HG03280 (cell line): ENCODE results near the gene RPS6KA1.

Experiments
- ATAC-seq: cut with Tn5 transposase; IDR thresholded peaks from one replicate; pipeline ENCODE4 v1.9.1; 2021; ENCODE audit warnings: mild to moderate bottlenecking, moderate library complexity; ENCODE audit not compliant: unreplicated experiment

RPS6KA1 gene

GRCh38 chr1:26530895-26531598 lies 1.5 kb downstream of the RPS6KA1 start:
- no peak for ATAC-seq

- ATAC-seq, result no peak
Observed at GRCh38 chr1:26531651-26532131, 2.1 kb downstream of the RPS6KA1 start.

- ATAC-seq, result no peak
Observed at GRCh38 chr1:26533951-26534509, 4.5 kb downstream of the RPS6KA1 start.

- ATAC-seq, result no peak
Observed at GRCh38 chr1:26535201-26535600, 5.6 kb downstream of the RPS6KA1 start.

GRCh38 chr1:26536081-26536480 lies 6.5 kb downstream of the RPS6KA1 start:
- ATAC-seq, result no peak

GRCh38 chr1:26536521-26536920 lies 7.0 kb downstream of the RPS6KA1 start:
- no peak for ATAC-seq

- ATAC-seq, result no peak
Observed at GRCh38 chr1:26537951-26538352, 8.4 kb downstream of the RPS6KA1 start.

GRCh38 chr1:26538480-26539412 lies 9.2 kb downstream of the RPS6KA1 start:
- ATAC-seq, result no peak

GRCh38 chr1:26539722-26540121 lies 10.2 kb downstream of the RPS6KA1 start:
- ATAC-seq, result no peak

- ATAC-seq, result no peak
Observed at GRCh38 chr1:26540351-26540750, 10.8 kb downstream of the RPS6KA1 start.

- ATAC-seq, result no peak
Observed at GRCh38 chr1:26541431-26541815, 11.9 kb downstream of the RPS6KA1 start.

GRCh38 chr1:26541816-26542711 lies 12.5 kb downstream of the RPS6KA1 start:
- peak; percentile 52 for ATAC-seq

GRCh38 chr1:26542771-26543451 lies 13.3 kb downstream of the RPS6KA1 start:
- no peak for ATAC-seq

- ATAC-seq, result no peak
Observed at GRCh38 chr1:26543462-26543861, 13.9 kb downstream of the RPS6KA1 start.

- ATAC-seq, result no peak
Observed at GRCh38 chr1:26544126-26544525, 14.6 kb downstream of the RPS6KA1 start.

- no peak for ATAC-seq
Observed at GRCh38 chr1:26545969-26546323, 16.4 kb downstream of the RPS6KA1 start.

- no peak for ATAC-seq
Observed at GRCh38 chr1:26546375-26546774, 16.8 kb downstream of the RPS6KA1 start.

GRCh38 chr1:26546819-26547218 lies 17.3 kb downstream of the RPS6KA1 start:
- no peak for ATAC-seq

- ATAC-seq, result no peak
Observed at GRCh38 chr1:26548841-26549240, 19.3 kb downstream of the RPS6KA1 start.

- no peak for ATAC-seq
Observed at GRCh38 chr1:26550946-26551345, 21.4 kb downstream of the RPS6KA1 start.
